Hematopoietic multipotent progenitor cell treated with erythropoietin and hydrocortisone succinate and interleukin-3 and kit ligand, for 4 days (in vitro differentiated cells): ENCODE results near the gene S100A10.

ENCODE experiments used
- DNase-seq: peaks from one replicate; pipeline ENCODE4 v3.0.0-alpha.2; 2015

The S100A10 gene

GRCh38 chr1:151960780-151961513 is 32.7 kb downstream of the S100A10 start:
- no peak for DNase-seq

DNA sequence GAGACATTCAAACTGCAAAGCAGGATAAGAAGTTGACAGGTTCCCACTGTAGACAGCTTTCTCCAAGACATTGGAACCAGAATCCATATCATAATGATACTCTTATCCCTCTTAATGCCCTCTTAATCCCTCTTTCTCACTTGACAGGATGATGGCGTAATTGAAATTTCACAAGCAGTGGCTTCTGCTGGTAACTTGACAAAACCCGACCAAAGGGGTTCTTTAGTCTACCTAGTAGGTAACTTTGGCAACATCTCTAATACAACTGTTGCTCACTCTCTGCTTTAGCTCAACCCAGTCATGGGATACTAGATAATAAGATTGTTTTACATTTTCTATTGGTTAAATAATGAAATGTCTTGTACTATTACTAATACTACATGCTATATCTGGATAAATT is 34.7 kb downstream of the S100A10 start:
- DNase-seq: peak; percentile 37

DNA sequence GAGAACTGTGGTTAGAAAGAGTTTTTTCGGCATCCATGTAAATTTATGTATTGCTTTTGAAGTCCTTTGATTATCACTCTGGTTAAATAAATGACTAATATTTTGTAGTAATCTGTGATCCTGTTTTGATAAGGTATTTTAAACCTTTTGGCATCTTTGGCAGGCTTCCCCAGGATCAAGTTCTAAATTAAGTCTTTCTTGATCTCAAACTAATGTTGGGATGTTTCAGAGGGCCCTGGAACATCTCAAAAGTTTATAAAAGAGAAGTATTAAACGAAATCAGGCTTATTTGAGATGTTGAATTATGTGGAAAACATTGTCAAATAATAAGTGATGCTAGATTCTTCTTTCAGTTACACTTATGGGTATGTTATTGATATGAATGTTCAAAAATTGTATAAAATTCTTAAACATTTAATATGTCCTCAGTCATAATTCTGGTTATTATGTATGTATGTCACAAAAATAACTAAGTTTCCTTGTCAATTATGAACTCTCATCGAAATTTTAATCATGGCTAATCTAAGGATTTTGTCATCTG is 36.6 kb downstream of the S100A10 start:
- DNase-seq: no peak

DNA sequence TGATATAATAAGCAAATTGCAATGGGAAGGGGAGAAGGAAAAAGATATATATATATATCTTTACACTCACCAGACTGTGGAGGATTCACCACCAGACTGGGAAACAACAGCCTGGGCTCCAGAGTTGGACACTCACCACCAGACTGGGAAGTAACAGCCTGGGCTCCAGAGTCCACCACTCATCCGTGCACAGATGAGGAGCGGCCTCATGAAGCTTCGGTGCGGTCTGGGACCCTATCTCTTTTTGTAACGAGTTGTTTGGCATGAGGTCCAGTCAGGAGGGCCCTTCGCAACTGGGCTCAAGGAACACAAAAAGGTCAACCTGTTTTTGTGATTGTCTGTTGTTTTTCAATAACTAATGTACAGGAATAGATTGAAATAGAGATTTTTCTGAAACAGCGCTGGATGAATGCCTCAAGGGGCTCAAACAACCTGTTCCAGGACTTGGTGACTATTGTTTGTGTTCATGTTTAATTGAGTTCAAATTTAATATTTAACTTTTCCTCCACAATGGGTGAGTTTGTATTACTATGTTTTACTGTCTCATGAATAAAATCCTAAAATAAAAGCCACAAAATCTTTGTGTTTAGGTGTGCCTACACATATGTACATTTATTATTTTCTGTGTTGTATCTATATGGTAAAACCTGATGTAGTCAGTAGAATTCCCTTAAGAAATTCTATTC is 40.1 kb downstream of the S100A10 start:
- DNase-seq: no peak

- no peak for DNase-seq
Observed at GRCh38 chr1:151952811-151953210, 40.8 kb downstream of the S100A10 start.

- no peak for DNase-seq
Observed at GRCh38 chr1:151949371-151950193, 44.1 kb downstream of the S100A10 start.

DNA sequence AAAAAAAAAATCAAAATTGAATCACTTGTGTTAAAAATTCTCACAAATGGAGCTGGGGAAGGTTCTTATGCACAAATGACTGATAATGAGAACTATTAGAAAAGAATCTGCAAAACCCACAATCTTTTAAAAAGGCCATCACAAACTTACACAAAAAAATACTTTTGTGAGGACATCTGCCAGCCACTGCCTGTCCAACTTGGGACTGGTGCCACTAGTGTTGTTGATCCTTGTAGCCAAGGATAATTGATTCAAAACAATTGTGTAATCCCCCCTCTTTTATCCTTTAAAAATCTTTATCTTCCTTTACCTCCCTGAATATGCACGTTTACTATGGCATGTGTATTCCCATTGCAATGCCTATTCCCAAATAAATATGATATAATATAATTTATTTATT is 45.2 kb downstream of the S100A10 start:
- DNase-seq: no peak

- no peak for DNase-seq
Observed at GRCh38 chr1:151947140-151947539, 46.5 kb downstream of the S100A10 start.

DNA sequence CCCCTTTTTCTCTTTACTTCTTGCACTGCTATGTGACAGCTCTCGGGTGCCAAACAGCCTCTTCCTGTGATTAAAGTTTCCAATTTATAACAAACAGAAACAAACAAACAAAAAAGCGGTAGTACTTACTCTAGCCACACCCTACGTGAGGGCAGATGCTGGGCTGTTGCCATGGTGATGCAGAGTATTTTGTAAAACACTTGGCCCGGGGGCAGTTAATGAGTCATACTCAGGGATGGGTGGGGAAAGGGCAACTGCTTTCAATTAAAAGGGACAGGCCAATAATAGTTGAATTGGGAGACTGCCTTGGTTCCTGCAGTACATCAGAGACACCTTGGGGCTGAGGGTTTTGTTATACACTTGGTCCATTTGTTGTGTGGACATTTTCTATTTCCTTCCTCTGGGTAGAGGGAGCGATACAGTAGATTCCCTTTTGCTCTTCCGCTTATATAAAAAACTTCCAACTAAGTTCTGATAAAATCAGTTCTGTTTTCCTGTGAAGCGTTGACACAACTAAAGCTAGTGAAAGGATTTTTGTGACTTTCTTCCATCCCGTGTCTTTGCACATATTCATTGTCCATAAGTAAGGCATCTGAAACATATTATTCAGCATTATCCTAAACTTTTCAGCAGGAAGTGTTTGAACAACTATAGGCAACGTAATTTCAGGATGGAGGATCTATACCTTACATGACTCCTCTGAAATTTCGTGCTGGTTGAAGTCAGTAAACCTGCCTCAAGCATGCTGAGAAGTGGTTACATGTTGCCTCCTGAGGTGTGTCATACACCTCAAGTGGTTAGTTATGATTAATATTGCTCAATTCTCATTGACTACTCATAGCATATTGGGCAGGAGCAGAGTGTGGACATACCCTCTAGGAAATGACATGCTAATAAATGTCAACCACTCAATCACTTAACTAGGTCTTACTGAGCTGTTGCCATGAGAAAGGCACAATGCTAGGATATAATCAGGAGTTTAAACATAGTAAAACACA is 47.6 kb downstream of the S100A10 start:
- peak; percentile 98 for DNase-seq

GRCh38 chr1:151944857-151945575 is 48.6 kb downstream of the S100A10 start:
- no peak for DNase-seq

GRCh38 chr1:151944126-151944856 is 49.4 kb downstream of the S100A10 start:
- DNase-seq: peak; percentile 79

DNA sequence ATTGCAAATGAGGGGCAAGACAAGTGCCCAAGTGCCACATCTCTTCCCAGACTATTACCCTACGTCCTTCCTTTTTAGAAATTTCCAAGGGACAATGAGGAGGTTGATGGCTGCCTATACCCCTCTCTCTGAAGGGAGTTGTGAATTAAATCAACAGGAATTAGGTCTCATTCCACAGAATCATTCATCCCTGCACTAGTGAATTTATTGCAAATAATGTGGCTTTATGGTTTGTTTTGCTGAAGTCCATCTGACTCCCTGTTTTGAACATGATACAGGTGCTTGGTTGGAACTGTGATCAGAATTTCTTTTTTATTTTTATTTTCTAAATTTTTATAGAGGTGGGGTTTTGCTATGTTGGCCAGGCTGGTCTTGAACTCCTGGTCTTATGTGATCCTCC is 50.1 kb downstream of the S100A10 start:
- no peak for DNase-seq

DNA sequence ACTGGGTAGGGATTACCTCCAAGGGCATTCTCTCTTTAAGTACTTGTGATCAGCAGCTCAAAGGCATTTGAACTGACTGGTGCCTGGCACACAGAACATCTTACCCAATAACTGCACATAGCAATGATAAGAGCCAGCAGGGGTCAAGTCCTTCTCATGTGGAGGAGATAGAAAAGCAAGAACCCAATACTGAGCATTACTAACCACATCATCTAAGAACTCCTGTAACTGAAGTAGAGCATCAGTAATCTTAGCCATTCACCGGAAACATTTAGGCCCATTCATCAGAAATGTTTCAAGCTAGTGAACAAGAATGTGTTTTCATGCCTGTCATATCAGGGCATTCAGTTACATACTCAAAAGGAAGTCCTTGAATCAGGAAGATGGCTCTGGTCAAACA is 50.8 kb downstream of the S100A10 start:
- peak; percentile 44 for DNase-seq

- no peak for DNase-seq
Observed at GRCh38 chr1:151940541-151940940, 53.1 kb downstream of the S100A10 start.

DNA sequence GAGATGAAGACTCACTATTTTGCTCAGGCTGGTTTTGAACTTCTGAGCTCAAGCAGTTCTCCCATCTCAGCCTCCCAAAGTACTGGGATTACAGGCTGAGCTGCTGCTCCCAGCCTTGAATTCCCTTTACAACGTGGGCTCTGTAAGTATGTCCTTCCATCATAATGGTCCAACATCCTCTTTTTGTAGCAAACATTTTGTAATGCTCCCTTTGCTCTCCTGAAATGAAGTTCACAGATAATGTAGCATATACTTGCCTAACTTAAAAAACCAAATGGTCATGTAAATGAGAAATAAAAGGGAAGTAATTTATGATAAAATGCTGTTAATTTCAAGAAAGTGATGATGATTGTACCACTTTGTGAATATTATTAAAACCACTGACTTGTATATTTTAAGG is 53.9 kb downstream of the S100A10 start:
- no peak for DNase-seq

DNA sequence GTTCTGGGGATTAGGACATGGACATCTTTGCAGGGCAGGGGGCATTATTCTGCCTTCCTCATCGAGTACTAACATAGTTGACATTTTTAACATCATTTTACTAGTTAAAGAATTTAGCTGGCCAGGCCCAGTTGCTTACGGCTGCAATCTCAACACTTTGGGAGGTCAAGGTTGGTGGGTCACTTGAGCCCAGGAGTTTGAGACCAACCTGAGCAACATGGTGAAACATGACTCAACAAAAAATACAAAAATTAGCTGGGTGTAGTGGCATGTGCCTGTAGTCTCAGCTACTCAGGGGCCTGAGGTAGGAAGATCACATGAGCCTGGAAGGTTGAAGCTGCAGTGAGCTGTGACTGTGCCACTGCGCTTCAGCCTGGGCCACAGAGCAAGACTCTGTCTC is 54.5 kb downstream of the S100A10 start:
- DNase-seq: no peak

- DNase-seq: no peak
Observed at GRCh38 chr1:151936653-151937052, 57.0 kb downstream of the S100A10 start.

DNA sequence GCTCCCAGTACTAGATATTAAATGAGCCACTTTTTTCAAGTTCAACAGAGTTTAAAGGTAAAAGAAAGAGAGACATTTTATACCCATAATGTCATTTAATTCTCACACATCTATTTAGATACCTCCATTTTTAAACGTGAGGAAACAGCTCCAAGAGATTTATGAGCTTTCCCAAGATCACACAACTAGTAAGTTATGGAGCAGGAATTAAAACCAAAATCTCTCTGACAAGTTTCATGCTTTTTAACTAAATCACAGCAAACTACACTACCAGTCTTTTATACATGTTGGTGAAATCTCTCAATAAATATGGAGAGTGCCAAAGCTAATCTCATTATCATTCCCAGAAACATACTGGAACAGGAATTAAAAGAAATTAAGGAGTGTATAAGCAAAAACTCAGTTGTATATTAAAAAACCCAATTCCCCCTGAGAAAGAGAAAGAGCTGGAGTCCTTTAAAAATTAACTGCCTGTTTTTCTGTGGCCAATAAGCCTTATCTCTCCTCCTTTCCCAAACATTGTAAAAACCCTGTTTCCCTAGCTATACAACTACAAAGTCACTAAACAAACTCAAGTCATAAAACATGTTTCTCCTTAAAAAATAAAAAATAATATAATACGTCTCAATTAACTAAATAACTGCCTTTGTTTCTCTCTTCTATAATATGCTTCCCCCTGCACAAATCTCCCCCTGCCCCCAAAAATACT is 57.6 kb downstream of the S100A10 start:
- no peak for DNase-seq

DNA sequence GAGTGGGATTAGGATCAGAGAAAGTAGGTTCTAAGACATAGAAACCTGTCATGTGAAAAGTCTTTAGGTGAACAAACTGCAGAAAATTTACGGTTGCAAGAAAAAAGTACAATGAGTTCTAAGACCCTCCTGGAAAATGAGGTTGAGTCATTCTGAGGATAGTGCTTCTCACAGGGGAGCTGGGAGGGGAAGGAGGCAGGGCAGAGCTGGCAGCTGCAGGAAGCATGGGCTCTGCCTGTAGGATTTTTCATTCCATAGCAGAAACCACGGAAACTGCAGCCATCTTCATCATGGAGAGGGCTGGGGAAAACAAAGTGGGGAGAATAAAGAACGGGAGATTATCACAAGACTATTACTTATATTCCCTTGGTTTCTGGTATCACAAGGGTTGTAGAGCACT is 58.5 kb downstream of the S100A10 start:
- DNase-seq: no peak

- peak; percentile 86 for DNase-seq
Observed at GRCh38 chr1:151934048-151934493, 59.6 kb downstream of the S100A10 start.
